HepG2 (cell line): ENCODE measurements around the gene POLRMT. TPM values are rescaled to one million over a fixed set of nuclear protein-coding genes. Genes with fewer than 3 reads are reported as not detected.

ENCODE experiments used
- GFI1 ChIP-seq: sonication (generic); formaldehyde crosslinking; IDR thresholded peaks from 2 replicates; pipeline ENCODE4 v1.5.0; 2020; ENCODE audit warnings: missing genetic modification reagents, mild to moderate bottlenecking, borderline replicate concordance
- GPN1 ChIP-seq: sonication (generic); formaldehyde crosslinking; IDR thresholded peaks from 2 replicates; pipeline ENCODE4 v1.5.1; 2020; ENCODE audit warnings: missing genetic modification reagents, borderline replicate concordance
- HCFC1 ChIP-seq: fragments of 150-350 bp; IDR thresholded peaks from 2 replicates; pipeline ENCODE4 v1.6.1; 2014; ENCODE audit warnings: low read depth, low read length
- ISX ChIP-seq: sonication (generic); formaldehyde crosslinking; conservative IDR thresholded peaks from 2 replicates; pipeline ENCODE4 v1.5.0; 2020; ENCODE audit warnings: missing genetic modification reagents
- JARID2 ChIP-seq: sonication (generic); formaldehyde crosslinking; IDR thresholded peaks from 2 replicates; pipeline ENCODE4 v1.8.1; 2023; ENCODE audit warnings: missing genetic modification reagents, inconsistent platforms; ENCODE audit not compliant: insufficient replicate concordance
- MXD3 ChIP-seq: IDR thresholded peaks from 2 replicates; pipeline ENCODE4 v1.6.1; 2016; ENCODE audit warnings: mild to moderate bottlenecking, missing biosample characterization, missing genetic modification reagents
- MXI1 ChIP-seq: IDR thresholded peaks from 3 replicates; pipeline ENCODE4 v1.6.1; 2012; ENCODE audit warnings: low read depth, low read length, inconsistent platforms, borderline replicate concordance
- MYC ChIP-seq: sonication (generic); formaldehyde crosslinking; IDR thresholded peaks from 2 replicates; pipeline ENCODE4 v1.9.0; 2021; ENCODE audit warnings: missing genetic modification reagents, borderline replicate concordance
- PAF1 ChIP-seq: IDR thresholded peaks from 2 replicates; pipeline ENCODE4 v1.6.1; 2016; ENCODE audit warnings: missing genetic modification reagents, missing compliant biosample characterization
- SP4 ChIP-seq: sonication (generic); formaldehyde crosslinking; IDR thresholded peaks from 2 replicates; pipeline ENCODE4 v1.8.1; 2023; ENCODE audit warnings: mild to moderate bottlenecking, missing genetic modification reagents
- TFDP2 ChIP-seq: sonication (generic); formaldehyde crosslinking; IDR thresholded peaks from 2 replicates; pipeline ENCODE4 v1.4.0; 2020; ENCODE audit warnings: missing genetic modification reagents
- TSC22D2 ChIP-seq: sonication (generic); formaldehyde crosslinking; IDR thresholded peaks from 2 replicates; pipeline ENCODE4 v1.5.1; 2020; ENCODE audit warnings: missing genetic modification reagents, mild to moderate bottlenecking, borderline replicate concordance
- ZFP36 ChIP-seq: fragments of 150-350 bp; IDR thresholded peaks from 2 replicates; pipeline ENCODE4 v1.6.1; 2018; ENCODE audit warnings: borderline replicate concordance, low read length, low read depth; ENCODE audit not compliant: partially characterized antibody
- ZNF331 ChIP-seq: sonication (generic); formaldehyde crosslinking; IDR thresholded peaks from 2 replicates; pipeline ENCODE4 v1.4.0; 2020; ENCODE audit warnings: missing genetic modification reagents
- ZNF484 ChIP-seq: sonication (generic); formaldehyde crosslinking; IDR thresholded peaks from 2 replicates; pipeline ENCODE4 v1.5.1; 2020; ENCODE audit warnings: mild to moderate bottlenecking, low read depth, missing genetic modification reagents, borderline replicate concordance
- polyA plus RNA-seq, 8 experiments: library from polyadenylated mRNA; depleted of rRNA in 3 of 8; stranded (reverse) in 7 of 8; unstranded in 1 of 8; fragments of >200 nt; fragmentation: Illumina TruSeq in 4 of 8; extraction: Trizol in 4 of 8; gene quantifications; 2 replicates each; pipeline versions ENCODE4 v1.2.1 to v1.2.3, GENCODE V29; 2011 to 2016; ENCODE audit warnings: low read depth in 4 of 8, missing spikeins in 1 of 8, mixed read lengths in 1 of 8; ENCODE audit not compliant: insufficient read depth in 1 of 8
- total RNA-seq, 5 experiments: library from RNA; depleted of rRNA; stranded (reverse); fragments of >200 nt; fragmentation: Illumina TruSeq; extraction: Trizol; gene quantifications; 2 replicates each; pipeline ENCODE4 v1.2.3, GENCODE V29; 2016; ENCODE audit warnings: low read depth in 1 of 5
- TF ChIP-seq, protein P1 (sequence below): sonication (generic); formaldehyde crosslinking; IDR thresholded peaks from one replicate; pipeline ENCODE4 v1.5.1; 2020; ENCODE audit warnings: mild to moderate bottlenecking, missing genetic modification reagents; ENCODE audit errors: not compliant biosample characterization
- TF ChIP-seq, protein P2 (sequence below): IDR thresholded peaks from 2 replicates; pipeline ENCODE4 v1.6.1; 2016
- TF ChIP-seq, protein P3 (sequence below): IDR thresholded peaks from 2 replicates; pipeline ENCODE4 v1.6.1; 2016; ENCODE audit warnings: missing genetic modification reagents, missing compliant biosample characterization

POLRMT gene
- total and polyA plus RNA-seq, 2 of the 13 experiments (the other 11 are each of a cell fraction or from before 2014, with no cell fraction given): 78.0 to 101 TPM

DNA sequence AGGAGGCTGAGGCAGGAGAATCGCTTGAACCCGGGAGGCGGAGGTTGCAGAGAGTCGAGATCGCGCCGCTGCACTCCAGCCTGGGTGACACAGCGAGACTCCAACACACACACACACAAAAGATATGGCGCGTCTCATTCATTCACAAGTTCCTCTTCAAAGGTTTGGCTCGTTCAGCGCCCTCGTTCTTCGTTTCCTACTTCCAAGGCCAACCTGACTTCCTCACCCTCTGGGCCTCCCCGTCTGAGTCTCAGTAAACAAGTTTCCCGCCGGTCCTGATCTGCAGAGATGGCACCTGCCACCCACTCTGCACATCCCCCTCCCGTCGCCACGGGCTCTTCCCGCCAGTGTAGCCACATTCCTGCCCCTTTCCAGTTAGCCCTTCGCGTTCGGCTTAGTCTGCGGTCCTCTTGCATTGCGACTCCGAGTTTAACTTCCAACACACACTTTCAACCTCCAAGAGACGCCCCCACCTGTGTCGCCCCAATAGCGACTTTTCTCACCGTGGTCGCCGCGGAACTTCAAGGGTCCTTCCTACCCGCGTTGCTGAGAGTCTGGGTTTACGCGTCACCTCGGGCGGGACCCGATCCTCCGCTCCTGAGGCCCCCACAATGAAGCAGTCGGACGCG is 62.3 kb downstream of the POLRMT start (continued):
- TF ChIP-seq TFDP2 (peak; percentile 92), HCFC1 (no peak), JARID2 (CRISPR knock-in tag) (no peak), ZFP36 (no peak), SP4 (peak; percentile 74), PAF1 (CRISPR knock-in tag) (no peak), MYC (CRISPR knock-in tag) (peak; percentile 65; the same call in 1 of the 2 replicates), ZNF484 (CRISPR knock-in tag) (no peak), ZNF331 (CRISPR knock-in tag) (no peak), MXD3 (CRISPR knock-in tag) (0 out of 2 replicates have a peak, but pooled peaks have one; percentile 58), GPN1 (CRISPR knock-in tag) (no peak), TSC22D2 (CRISPR knock-in tag) (no peak; the same call in 1 of the 2 replicates), GFI1 (CRISPR knock-in tag) (peak; percentile 53; the same call in 1 of the 2 replicates), ISX (no peak), MXI1 (no peak)
- TF ChIP-seq, protein P1, sequence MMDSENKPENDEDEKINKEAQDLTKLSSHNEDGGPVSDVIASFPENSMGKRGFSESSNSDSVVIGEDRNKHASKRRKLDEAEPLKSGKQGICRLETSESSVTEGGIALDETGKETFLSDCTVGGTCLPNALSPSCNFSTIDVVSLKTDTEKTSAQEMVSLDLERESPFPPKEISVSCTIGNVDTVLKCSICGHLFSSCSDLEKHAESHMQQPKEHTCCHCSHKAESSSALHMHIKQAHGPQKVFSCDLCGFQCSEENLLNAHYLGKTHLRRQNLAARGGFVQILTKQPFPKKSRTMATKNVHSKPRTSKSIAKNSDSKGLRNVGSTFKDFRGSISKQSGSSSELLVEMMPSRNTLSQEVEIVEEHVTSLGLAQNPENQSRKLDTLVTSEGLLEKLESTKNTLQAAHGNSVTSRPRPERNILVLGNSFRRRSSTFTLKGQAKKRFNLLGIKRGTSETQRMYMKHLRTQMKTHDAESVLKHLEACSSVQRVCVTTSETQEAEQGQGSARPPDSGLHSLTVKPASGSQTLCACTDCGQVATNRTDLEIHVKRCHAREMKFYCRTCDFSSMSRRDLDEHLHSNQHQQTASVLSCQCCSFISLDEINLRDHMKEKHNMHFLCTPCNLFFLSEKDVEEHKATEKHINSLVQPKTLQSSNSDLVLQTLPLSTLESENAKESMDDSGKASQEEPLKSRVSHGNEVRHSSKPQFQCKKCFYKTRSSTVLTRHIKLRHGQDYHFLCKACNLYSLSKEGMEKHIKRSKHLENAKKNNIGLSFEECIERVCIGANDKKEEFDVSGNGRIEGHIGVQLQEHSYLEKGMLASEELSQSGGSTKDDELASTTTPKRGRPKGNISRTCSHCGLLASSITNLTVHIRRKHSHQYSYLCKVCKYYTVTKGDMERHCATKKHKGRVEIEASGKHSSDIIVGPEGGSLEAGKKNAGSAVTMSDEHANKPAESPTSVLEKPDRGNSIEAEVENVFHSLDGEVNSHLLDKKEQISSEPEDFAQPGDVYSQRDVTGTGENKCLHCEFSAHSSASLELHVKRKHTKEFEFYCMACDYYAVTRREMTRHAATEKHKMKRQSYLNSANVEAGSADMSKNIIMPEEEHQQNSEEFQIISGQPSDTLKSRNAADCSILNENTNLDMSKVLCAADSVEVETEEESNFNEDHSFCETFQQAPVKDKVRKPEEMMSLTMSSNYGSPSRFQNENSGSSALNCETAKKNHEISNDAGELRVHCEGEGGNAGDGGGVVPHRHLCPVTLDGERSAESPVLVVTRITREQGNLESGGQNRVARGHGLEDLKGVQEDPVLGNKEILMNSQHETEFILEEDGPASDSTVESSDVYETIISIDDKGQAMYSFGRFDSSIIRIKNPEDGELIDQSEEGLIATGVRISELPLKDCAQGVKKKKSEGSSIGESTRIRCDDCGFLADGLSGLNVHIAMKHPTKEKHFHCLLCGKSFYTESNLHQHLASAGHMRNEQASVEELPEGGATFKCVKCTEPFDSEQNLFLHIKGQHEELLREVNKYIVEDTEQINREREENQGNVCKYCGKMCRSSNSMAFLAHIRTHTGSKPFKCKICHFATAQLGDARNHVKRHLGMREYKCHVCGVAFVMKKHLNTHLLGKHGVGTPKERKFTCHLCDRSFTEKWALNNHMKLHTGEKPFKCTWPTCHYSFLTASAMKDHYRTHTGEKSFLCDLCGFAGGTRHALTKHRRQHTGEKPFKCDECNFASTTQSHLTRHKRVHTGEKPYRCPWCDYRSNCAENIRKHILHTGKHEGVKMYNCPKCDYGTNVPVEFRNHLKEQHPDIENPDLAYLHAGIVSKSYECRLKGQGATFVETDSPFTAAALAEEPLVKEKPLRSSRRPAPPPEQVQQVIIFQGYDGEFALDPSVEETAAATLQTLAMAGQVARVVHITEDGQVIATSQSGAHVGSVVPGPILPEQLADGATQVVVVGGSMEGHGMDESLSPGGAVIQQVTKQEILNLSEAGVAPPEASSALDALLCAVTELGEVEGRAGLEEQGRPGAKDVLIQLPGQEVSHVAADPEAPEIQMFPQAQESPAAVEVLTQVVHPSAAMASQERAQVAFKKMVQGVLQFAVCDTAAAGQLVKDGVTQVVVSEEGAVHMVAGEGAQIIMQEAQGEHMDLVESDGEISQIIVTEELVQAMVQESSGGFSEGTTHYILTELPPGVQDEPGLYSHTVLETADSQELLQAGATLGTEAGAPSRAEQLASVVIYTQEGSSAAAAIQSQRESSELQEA (CRISPR knock-in tag): peak; percentile 34
- TF ChIP-seq, protein P2, sequence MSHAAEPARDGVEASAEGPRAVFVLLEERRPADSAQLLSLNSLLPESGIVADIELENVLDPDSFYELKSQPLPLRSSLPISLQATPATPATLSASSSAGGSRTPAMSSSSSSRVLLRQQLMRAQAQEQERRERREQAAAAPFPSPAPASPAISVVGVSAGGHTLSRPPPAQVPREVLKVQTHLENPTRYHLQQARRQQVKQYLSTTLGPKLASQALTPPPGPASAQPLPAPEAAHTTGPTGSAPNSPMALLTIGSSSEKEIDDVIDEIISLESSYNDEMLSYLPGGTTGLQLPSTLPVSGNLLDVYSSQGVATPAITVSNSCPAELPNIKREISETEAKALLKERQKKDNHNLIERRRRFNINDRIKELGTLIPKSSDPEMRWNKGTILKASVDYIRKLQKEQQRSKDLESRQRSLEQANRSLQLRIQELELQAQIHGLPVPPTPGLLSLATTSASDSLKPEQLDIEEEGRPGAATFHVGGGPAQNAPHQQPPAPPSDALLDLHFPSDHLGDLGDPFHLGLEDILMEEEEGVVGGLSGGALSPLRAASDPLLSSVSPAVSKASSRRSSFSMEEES (CRISPR knock-in tag): no peak
- TF ChIP-seq, protein P3, sequence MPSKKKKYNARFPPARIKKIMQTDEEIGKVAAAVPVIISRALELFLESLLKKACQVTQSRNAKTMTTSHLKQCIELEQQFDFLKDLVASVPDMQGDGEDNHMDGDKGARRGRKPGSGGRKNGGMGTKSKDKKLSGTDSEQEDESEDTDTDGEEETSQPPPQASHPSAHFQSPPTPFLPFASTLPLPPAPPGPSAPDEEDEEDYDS (CRISPR knock-in tag): no peak; the same call in 1 of the 2 replicates
